Stimulated activated CD8-positive, alpha-beta memory T cell treated with anti-CD3 and anti-CD28 coated beads, Interleukin-7, amount 100 ng/mL, for 48 hours (primary cell): Measurements from ENCODE around the gene HARS2.
"Not testable (repeated sequence)": the region's sequence is repeated elsewhere in the genome, so short reads cannot be mapped to it uniquely, and the experiment has no call there.

ENCODE experiments used
- DNase-seq, 2 donors: peaks; one replicate each; pipeline ENCODE4 v3.0.0-alpha.2; 2020; ENCODE audit warnings: low read depth in 1 of 2; ENCODE audit errors: extremely low read depth in 1 of 2

The HARS2 gene

GRCh38 chr5:140690941-140691924 is at the start of gene HARS2, which contains the start of gene HARS1:
HARS2 (plus strand) TSS chr5:140691455; CDS start chr5:140691649, 194 bp downstream.
HARS1 (minus strand) TSS chr5:140691370; CDS start chr5:140691304, 66 bp downstream.
- peak; percentile 78 to 87 for DNase-seq

DNA sequence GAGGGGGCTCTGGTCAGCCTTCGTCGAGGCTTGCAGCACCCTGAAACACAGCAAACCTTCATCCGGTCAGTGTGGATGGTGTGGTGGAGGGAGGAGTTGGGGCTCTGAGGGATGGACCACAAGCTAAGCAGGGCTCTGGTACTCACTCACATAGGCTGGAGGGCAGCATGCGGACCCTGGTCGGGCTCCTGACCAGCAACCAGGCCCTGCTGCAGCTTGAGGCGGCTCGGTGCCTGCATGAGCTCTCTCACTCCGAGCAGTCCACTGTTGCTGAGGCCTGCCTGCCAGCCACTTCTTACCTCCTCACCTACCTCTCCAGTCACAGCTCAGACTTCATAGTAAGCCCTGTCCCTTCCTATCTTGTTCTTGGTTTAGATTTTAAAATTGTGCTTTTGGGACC is 49.5 kb upstream of the HARS2 start:
- DNase-seq, result no peak

DNA sequence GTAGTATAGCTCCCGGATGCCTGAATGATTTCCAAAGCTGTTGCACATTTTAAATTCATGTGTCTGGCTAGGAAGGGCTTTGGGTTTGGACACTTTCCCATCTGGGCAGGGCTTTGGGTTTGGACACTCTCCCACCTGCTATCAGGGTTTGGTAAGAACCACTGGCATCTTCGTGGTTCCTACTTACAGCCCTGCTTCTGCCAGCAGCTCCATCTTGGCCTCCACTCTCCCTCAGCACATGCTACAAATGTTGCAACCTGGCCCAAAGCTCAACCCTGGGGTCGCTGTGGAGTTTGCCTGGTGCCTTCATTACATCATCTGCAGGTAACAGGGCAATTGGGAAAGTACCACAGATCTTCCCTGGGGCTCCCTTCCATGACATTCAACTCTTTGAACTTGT is 48.5 kb upstream of the HARS2 start:
- no peak for DNase-seq

DNA sequence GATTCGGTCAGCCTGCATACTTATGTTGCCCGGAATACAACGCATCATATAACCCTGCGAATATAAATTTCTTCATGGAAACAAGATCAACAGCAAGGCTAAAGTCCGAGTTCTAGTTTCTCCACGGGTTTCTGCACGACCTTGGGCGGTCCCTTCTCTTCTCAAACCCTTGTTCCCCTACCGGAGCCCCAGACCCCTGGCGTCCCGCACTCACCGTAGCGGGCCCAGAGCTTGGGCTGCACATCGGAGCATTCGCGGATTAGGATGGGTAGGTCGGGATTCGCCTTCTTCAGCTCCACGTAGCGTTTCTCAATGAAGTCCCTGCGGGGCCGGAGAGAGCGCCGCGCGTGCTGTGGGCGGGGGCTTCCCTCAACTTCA is 44.2 kb upstream of the HARS2 start:
- DNase-seq, result no peak

DNA sequence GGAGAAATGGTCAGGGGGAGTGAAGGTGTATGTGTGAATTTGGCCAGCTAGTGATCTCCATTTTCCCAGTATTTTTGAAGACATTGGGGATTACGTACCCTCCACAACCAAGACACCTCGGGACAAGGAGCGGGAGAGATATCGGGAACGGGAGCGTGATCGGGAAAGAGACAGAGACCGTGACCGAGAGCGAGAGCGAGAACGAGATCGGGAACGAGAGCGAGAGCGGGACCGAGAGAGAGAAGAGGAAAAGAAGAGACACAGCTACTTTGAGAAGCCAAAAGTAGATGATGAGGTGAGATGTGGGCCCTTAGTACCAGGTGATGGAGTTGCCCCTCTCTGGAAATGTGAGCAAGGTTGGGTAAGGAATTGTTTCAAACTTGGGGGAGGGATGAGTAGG is 32.4 kb upstream of the HARS2 start:
- DNase-seq, result no peak

GRCh38 chr5:140660371-140660770 is 30.9 kb upstream of the HARS2 start:
- DNase-seq, result not testable (repeated sequence)

- no peak for DNase-seq
Observed at GRCh38 chr5:140664030-140664358, 27.3 kb upstream of the HARS2 start.

- DNase-seq, result peak; percentile 93 to 97
Observed at GRCh38 chr5:140664359-140665119, 26.7 kb upstream of the HARS2 start, which contains the start of gene WDR55. WDR55 (plus strand) TSS chr5:140664904; CDS start chr5:140664913, 9 bp downstream.

DNA sequence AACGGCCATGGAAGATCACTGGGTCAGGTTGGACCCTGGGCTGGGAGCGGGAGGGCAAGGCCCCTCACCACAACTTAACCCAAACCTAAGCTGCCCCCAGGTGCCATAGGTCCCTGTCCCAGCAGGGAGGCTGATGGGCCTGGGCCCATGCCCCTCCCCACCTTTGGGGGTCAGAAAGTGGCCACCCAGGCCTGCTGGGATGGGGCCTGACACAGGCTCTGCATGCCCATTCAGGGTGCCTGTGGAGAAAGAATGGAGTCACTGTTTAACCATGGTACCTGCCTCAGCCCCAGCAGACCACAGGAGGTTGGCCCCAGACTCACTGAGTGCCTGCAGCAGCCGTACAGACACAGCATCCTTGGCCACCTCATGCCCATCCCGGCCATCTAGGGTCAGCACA is 20.2 kb upstream of the HARS2 start:
- not testable (repeated sequence) for DNase-seq

GRCh38 chr5:140671472-140672125 is 19.7 kb upstream of the HARS2 start:
- DNase-seq, result no peak

- DNase-seq, result no peak
Observed at GRCh38 chr5:140672455-140673186, 18.6 kb upstream of the HARS2 start.

- no peak for DNase-seq
Observed at GRCh38 chr5:140673187-140673976, 17.9 kb upstream of the HARS2 start, which contains the start of gene DND1. DND1 (minus strand) TSS chr5:140673576; CDS start chr5:140673542, 34 bp downstream.

DNA sequence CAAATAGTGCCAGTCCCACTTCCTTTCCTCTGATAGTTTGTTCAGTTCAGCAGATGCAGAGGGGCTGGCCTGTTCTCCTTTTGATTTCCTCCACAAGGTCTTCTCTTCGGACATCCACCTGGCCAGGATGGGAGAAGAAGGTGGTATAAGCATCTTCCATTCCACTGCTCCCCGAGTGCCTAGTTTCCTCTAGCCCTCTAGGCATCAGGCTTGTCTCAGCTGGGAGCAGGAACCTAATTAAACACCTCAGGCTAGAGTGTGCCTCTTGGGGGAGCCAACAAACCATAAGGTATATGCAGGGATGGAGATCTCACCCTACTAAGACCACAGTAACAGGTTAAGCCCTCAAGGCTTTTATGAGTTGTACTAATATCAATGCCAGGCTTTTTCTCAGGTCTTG is 17.0 kb upstream of the HARS2 start:
- DNase-seq, result no peak

DNA sequence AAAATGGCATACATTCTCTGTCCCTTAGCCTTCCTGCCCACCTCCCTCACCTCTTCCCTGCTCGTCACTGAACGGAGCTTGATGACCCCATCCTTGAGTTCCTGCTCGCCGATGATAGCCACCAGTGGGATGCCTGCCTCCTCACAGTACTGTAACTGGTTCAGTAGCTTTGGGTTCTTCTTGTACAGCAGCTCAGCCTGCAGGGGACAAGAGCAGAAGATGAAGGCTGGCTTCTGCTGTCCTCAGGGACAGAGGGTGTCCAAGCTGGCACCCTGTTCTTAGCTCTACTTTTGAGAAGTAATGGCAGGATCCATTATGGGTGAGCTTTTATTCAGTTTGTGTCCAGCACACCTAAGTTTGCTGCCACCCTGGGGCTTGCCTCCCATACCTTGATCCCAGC is 16.6 kb upstream of the HARS2 start:
- no peak for DNase-seq

DNA sequence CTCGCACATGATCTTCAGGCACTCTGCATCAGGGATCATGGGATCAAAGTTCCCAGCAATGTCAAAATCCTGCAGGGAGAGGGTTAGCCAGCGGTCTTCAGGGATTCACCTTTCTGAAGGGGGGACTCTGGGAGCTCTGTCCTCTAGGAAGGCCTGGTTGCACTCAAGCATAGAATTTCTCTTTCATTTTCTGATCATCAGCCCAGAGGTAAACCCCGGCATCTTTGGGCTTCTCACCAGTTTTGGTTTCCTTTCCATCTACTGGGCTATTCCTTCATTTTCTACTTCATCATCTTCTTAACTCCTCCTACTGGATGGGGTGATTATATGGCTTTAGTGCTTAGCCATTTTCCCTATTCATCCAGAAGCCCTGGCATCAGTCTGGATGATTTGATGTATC is 13.3 kb upstream of the HARS2 start:
- DNase-seq, result no peak

GRCh38 chr5:140678993-140679392 is 12.3 kb upstream of the HARS2 start:
- no peak for DNase-seq

DNA sequence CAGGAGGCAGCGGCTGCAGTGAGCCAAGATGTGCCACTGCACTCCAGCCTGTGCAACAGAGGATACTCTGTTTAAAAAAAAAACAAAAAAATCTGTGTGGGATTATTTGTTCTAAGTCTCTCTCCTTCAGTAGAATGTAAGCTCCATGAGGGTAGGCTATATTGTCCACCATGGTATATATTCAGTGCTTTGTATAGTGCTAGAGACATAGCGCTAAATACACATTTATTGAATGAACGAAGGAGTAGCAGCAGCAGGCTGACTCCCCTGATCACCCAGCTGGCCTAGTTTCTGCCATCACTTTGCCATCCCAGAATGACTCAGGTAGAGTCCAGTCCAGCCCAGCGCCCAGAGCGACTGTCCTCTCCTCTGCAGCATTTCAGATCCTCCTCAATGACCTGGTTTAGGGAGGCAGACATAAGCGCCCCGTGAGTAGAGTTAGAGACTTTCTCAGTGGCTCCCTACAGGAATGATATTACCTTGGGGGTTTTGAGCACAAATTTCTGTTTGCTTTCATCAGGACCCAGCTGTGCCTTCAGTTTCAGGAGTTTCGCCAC is 801 bp upstream of the HARS2 start:
- no peak for DNase-seq

- no peak for DNase-seq
Observed at GRCh38 chr5:140694276-140694675, 3.0 kb downstream of the HARS2 start.

DNA sequence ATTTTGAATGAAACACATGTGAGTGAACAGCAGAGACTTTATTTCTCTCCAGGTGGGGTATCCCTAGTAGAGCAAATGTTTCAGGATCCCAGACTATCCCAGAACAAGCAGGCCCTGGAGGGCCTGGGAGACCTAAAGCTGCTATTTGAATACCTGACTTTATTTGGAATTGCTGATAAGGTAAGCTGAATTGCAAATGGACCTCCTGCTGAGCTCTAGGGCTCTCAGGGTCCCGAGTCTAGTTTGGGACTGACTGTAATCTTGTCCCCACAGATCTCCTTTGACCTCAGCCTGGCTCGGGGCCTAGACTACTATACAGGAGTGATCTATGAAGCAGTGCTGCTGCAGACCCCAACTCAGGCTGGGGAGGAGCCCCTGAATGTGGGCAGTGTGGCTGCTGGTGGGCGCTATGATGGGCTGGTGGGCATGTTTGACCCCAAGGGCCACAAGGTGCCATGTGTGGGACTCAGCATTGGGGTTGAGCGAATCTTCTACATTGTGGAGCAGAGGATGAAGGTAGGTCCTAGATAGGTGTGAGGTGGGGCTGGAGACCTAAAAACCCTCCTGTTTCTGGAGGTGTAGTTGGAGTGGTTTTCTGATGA is 5.7 kb downstream of the HARS2 start:
- DNase-seq, result no peak
